VCaP (cell line): ENCODE data around the gene ABR.

ENCODE experiments used
- H3K27ac ChIP-seq: fragments of 450-650 bp; 2 replicates; pipeline ENCODE4 v1.5.1; 2017
- TF ChIP-seq, protein P1 (sequence below): fragments of 450-650 bp; conservative IDR thresholded peaks from 2 replicates; pipeline ENCODE4 v1.5.1; 2017; ENCODE audit warnings: mild to moderate bottlenecking, moderate library complexity

Gene ABR

GRCh38 chr17:1004769-1005295 lies 174.9 kb downstream of the ABR start:
- TF ChIP-seq, protein P1, sequence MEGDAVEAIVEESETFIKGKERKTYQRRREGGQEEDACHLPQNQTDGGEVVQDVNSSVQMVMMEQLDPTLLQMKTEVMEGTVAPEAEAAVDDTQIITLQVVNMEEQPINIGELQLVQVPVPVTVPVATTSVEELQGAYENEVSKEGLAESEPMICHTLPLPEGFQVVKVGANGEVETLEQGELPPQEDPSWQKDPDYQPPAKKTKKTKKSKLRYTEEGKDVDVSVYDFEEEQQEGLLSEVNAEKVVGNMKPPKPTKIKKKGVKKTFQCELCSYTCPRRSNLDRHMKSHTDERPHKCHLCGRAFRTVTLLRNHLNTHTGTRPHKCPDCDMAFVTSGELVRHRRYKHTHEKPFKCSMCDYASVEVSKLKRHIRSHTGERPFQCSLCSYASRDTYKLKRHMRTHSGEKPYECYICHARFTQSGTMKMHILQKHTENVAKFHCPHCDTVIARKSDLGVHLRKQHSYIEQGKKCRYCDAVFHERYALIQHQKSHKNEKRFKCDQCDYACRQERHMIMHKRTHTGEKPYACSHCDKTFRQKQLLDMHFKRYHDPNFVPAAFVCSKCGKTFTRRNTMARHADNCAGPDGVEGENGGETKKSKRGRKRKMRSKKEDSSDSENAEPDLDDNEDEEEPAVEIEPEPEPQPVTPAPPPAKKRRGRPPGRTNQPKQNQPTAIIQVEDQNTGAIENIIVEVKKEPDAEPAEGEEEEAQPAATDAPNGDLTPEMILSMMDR, result no peak
- H3K27ac ChIP-seq, result peak overlapping the region; percentile 100

DNA sequence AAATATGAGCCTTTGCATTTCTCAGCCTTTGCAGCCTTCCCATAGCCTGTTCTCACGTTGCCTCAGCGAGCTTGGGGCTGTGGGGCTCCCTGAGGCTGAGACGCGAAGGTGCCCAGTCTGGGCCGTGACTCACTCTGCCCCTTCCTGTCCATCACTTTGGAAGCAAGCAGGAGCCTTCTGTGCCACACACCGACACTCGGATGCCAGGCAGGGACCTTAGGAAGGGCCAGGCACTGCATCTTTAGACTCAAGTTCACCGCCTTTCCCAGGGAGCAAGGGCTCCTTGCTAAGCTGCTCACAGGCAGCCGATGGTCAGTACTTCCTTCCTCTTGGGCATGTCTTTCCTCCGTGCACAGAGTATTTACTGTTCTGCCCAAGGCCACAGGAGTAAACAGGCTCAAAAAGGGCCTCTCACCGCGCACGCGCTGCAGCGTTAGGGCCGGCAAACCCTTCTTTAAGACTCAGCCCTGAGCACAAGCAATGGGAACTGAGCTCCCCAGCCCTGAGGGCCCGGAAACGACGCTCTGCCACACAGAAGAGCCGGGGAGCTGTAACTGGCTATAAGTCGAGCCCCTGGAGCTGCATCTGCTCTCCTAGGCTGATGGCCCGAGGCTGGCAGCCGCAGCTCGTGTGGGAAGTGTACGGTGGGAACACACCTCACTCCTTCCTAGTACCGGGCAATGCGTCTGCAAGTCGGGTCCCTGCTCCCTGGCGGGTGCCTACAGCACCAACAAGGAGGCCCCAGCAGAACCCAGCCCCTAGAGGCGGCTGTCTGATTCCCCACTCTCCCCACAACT lies 175.6 kb downstream of the ABR start:
- TF ChIP-seq, protein P1, result no peak
- H3K27ac ChIP-seq, result peak overlapping the region; percentile 100

- TF ChIP-seq, protein P1, result no peak
- peak overlapping the region; percentile 100 for H3K27ac ChIP-seq
These were observed 176.2 kb downstream of the ABR start for GRCh38 chr17:1003633-1003971.

DNA sequence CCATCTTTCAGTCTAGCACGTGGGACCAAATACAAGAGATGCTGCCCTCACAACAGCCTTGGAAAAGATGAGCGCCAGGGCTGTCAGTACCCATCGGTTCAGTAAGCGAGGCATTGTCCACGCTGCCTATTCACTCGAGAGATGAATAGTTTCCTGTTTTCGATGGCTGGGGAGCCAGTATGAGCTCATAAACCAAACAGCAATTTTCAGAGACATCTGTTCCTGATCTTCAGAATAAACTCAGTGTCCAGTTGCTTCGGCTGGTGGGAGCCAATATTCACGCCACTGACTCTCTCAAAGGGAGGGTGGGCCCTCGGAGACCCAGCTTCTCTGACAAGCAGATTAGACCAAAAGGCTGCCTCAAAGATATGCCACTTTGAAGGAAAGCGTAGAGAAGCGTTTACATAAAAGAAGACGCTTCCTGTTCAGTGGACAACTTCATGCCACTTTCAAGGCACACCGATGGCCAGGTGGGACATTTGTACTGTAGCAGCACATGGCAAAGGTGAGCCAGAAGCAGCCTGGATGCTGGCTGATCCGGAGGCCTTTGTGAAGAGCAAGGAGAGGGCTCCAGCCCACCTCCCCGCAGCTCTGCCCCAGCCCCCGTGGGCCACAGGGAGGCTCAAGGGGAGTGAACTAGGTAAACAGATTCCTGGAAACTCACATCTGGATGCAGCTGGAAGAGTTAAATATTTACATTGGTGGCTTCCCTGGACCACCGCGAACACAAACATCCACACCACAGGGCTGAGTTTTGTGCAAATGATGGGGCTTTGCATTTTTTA lies 176.8 kb downstream of the ABR start:
- TF ChIP-seq, protein P1, result no peak
- H3K27ac ChIP-seq, result peak overlapping the region; percentile 100

- peak overlapping the region; percentile 100 for H3K27ac ChIP-seq
- TF ChIP-seq, protein P1, result no peak
These were observed 177.4 kb downstream of the ABR start for GRCh38 chr17:1002412-1002753.

DNA sequence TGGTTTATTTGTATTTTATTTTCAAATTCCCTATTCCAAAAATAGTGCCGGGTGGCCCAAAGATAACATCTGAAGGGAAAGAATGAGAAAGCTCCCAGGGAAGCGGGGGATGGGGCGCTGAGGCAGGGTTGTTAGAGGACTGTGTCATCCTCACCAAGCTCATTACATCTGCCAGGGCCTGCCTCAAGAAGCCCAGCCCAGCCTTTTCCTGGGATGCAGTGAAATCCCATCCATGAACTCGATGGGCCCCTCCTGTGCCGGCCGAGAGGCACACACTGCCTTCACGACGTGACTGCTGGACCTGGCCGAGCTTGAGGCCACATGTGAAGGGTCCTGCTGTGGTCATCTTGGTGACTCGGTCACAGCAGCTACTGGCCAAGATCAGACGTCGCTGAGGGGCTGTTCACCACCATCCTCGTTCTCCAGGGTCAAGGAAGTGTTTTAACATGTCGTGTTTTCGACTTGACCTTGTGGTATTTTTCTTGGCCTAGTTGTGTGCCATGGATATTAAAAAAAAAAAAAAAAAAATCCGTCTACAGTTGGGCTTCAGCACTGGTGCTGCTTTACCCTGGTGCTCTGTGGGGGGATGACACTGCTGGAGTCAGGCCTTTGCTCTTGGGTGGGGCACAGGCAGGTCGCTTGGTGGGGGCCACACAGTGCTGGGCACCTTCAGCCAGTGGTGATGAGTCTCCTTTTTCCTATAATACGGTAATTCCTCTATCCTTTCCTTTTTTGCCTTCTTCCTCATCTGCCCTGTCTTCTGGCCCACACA lies 178.0 kb downstream of the ABR start:
- TF ChIP-seq, protein P1, result no peak
- H3K27ac ChIP-seq, result peak overlapping the region; percentile 100
